Cardiac muscle cell (in vitro differentiated cells and primary cell): Measurements from ENCODE around the gene GRIN1. TPM values are rescaled to one million over a fixed set of nuclear protein-coding genes. Genes with fewer than 3 reads are reported as not detected.
A peak's percentile ranks its signal among the peaks of the same experiment; 100 is the strongest.

Experiments
- DNase-seq, 2 donors: peaks; one replicate each; pipeline versions ENCODE4 v3.0.0 to v3.0.0-alpha.2; 2010 to 2017; ENCODE audit warnings: low read depth in 1 of 2, low spot score in 1 of 2
- H3K27ac ChIP-seq: fragments of 200-600 bp; sonication (generic); 2 replicates; pipeline ENCODE4 v1.5.1; 2016
- H3K27me3 ChIP-seq: fragments of 200-600 bp; sonication (generic); 2 replicates; pipeline ENCODE4 v1.6.0; 2016; ENCODE audit warnings: control low read depth
- H3K36me3 ChIP-seq: fragments of 200-600 bp; sonication (generic); 2 replicates; pipeline ENCODE4 v1.5.1; 2016; ENCODE audit warnings: control low read depth
- H3K4me1 ChIP-seq: fragments of 200-600 bp; sonication (generic); 2 replicates; pipeline ENCODE4 v1.8.1; 2017; ENCODE audit warnings: low read depth, mild to moderate bottlenecking, mixed run types
- H3K4me3 ChIP-seq: fragments of 200-600 bp; sonication (generic); 2 replicates; pipeline ENCODE4 v1.5.1; 2016; ENCODE audit warnings: mild to moderate bottlenecking
- H3K9me3 ChIP-seq: fragments of 200-600 bp; sonication (generic); 2 replicates; pipeline ENCODE4 v1.5.1; 2017; ENCODE audit warnings: low read depth, mild to moderate bottlenecking, control low read depth
- CTCF ChIP-seq: IDR thresholded peaks from 2 replicates; pipeline ENCODE4 v1.5.1; 2012; ENCODE audit warnings: low read depth, mild to moderate bottlenecking, low read length
- polyA plus RNA-seq: library from polyadenylated mRNA; unstranded; fragments of >200 nt; fragmentation: Nextera tagmentation; extraction: Ambion mirVana; gene quantifications from 2 replicates; pipeline ENCODE4 v1.2.1, GENCODE V29; 2016
- total RNA-seq: library from RNA; depleted of rRNA; stranded (reverse); fragments of >200 nt; gene quantifications from 2 replicates; pipeline ENCODE4 v1.2.3, GENCODE V29; 2016

Gene GRIN1
- total and polyA plus RNA-seq, 2 experiments from 2014 or later: 0.03 to 0.22 TPM

DNA sequence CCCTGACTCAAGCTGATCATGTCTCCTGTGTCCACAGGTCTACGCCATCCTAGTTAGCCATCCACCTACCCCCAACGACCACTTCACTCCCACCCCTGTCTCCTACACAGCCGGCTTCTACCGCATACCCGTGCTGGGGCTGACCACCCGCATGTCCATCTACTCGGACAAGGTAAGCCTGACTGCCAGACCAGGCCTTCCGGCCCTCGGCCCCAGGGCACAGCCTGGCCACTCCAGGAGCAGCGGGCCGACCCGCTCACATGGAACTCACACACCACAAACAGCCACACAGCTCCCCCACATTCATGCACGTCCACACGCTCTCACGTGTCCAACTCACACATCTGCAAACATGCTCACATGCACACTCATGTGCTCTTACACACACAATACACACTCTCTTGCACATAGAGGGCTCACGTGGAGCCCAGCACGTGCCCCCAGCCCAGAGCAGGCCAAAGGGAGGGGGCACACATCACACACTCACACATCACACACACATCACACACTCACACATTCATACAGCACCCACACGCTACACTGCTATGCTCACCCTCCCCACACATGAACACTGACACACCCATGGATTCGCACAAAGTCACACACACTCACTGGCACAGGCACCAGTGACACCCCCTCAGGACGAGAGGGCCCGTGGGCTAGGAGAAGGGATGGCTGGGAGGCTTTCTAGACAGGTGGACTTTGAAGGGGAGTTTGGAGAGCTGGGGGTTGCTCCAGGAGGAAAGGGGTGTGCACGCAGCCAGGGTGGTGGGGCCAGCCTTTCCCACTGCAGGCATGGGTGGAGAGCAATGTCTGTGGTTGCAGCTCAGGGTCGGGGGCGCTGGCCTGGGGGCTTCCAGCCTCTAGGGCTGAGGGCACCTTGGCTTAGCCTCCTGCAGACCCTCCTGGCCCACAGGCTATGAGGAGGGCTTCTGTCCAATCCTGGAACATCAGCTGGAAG, 3.3 kb downstream of the GRIN1 start:
- Histone ChIP-seq H3K27me3 (peaks cover 87% of the 10 kb centered on the region), H3K27ac (no peak overlapping the region), H3K36me3 (no peaks in the 10 kb centered on the region), H3K4me3 (no peak overlapping the region), H3K9me3 (no peaks in the 10 kb centered on the region), H3K4me1 (no peaks in the 10 kb centered on the region)
- no peak for TF ChIP-seq CTCF
- no peak for DNase-seq

- H3K9me3 ChIP-seq: no peaks in the 10 kb centered on the region
- H3K4me3 ChIP-seq: no peak overlapping the region
- no peaks in the 10 kb centered on the region for H3K36me3 ChIP-seq
- H3K27ac ChIP-seq: no peak overlapping the region
- no peak for TF ChIP-seq CTCF
- no peaks in the 10 kb centered on the region for H3K4me1 ChIP-seq
- H3K27me3 ChIP-seq: peaks cover 87% of the 10 kb centered on the region
- DNase-seq: no peak
Observed at GRCh38 chr9:137143459-137143858, 4.5 kb downstream of the GRIN1 start.

- no peaks in the 10 kb centered on the region for H3K9me3 ChIP-seq
- no peaks in the 10 kb centered on the region for H3K4me1 ChIP-seq
- no peaks in the 10 kb centered on the region for H3K36me3 ChIP-seq
- no peak for DNase-seq
- TF ChIP-seq CTCF: no peak
- no peak overlapping the region for H3K4me3 ChIP-seq
- H3K27ac ChIP-seq: no peak overlapping the region
- peaks cover 78% of the 10 kb centered on the region for H3K27me3 ChIP-seq
Observed at GRCh38 chr9:137145731-137146526, 7.0 kb downstream of the GRIN1 start.

GRCh38 chr9:137146527-137146918, 7.6 kb downstream of the GRIN1 start:
- no peak for TF ChIP-seq CTCF
- H3K4me1 ChIP-seq: no peaks in the 10 kb centered on the region
- H3K9me3 ChIP-seq: no peaks in the 10 kb centered on the region
- H3K27ac ChIP-seq: no peak overlapping the region
- H3K36me3 ChIP-seq: no peaks in the 10 kb centered on the region
- DNase-seq: peak in 1 of 2 donors; percentile 60
- H3K4me3 ChIP-seq: no peak overlapping the region
- peaks cover 72% of the 10 kb centered on the region for H3K27me3 ChIP-seq

DNA sequence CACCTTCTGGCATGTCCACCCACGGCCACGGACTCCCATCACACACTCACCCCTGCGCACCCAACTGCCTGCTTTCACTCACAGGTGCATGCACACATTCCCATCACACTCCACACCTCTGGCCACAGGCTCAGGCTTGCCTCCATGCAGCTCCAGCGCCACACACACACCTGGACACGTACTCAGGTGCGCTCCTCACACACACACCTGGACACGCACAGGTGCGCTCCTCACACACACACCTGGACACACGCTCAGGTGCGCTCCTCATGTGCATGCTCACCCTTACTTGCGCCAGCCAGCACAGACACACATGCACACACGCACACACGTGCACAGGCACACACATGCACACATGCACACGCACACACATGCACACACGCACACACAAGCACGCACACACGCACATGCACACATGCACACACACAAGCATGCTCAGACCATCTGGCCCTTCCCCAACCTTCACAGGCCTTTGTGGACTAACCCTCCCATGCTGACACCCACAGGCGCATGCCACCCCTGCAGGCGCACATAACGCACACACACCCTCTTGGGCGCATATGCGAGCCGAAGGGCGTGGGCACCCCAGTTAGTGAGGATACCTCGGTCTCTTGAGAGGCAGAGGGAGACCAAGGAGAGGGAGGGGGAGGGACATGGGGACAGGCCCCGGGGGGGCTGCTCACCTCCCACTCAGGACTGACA, 8.3 kb downstream of the GRIN1 start:
- DNase-seq: no peak
- Histone ChIP-seq H3K9me3 (no peaks in the 10 kb centered on the region), H3K27me3 (peaks cover 68% of the 10 kb centered on the region)

More for the DNA sequence above, 8.3 kb downstream of the GRIN1 start:
- H3K4me1 ChIP-seq: no peaks in the 10 kb centered on the region
- no peaks in the 10 kb centered on the region for H3K36me3 ChIP-seq
- no peak overlapping the region for H3K27ac ChIP-seq
- no peak for TF ChIP-seq CTCF
- no peak overlapping the region for H3K4me3 ChIP-seq
